A673 (cell line): ENCODE measurements around the gene EFNA2. TPM values are rescaled to one million over a fixed set of nuclear protein-coding genes. Genes with fewer than 3 reads are reported as not detected.
"Not testable (repeated sequence)": the region's sequence is repeated elsewhere in the genome, so short reads cannot be mapped to it uniquely, and the experiment has no call there.

Source experiments
- BruUV-seq: library from RNA; stranded (reverse); fragments of 400-500 nt; replicated peaks from 2 replicates; lab custom pipeline; 2021; lab: Mats Ljungman, UMichigan
- CTCF ChIA-PET: fragments of 300-600 bp; sonication (Branson Sonifier 250); formaldehyde crosslinking; loops from one replicate; lab custom pipeline; 2022; ENCODE audit warnings: antibody characterized with exemption; lab: Charles Lee
- POLR2A ChIA-PET: fragments of 300-600 bp; sonication (Branson Sonifier 250); formaldehyde crosslinking; loops from one replicate; lab custom pipeline; 2022; ENCODE audit warnings: antibody characterized with exemption; ENCODE audit not compliant: low non-redundant PET; lab: Charles Lee
- DNase-seq: peaks from one replicate; pipeline ENCODE4 v3.0.0-alpha.2; 2015; ENCODE audit warnings: low spot score
- H3K27ac ChIP-seq: fragments of 200-600 bp; sonication (generic); 2 replicates; pipeline ENCODE4 v1.5.1; 2016; ENCODE audit warnings: mixed run types, low read depth, mild to moderate bottlenecking, mixed read lengths, antibody characterized with exemption, low read length; ENCODE audit not compliant: poor library complexity, severe bottlenecking
- H3K27me3 ChIP-seq: fragments of 200-600 bp; sonication (generic); replicated peaks from 2 replicates; pipeline ENCODE4 v1.6.1; 2017; ENCODE audit warnings: mixed run types, low read depth, mild to moderate bottlenecking, mixed read lengths, antibody characterized with exemption, low read length; ENCODE audit not compliant: insufficient read depth, poor library complexity
- H3K36me3 ChIP-seq: fragments of 200-600 bp; sonication (generic); 2 replicates; pipeline ENCODE4 v1.6.1; 2016; ENCODE audit warnings: mixed run types, mild to moderate bottlenecking, mixed read lengths, antibody characterized with exemption, low read length; ENCODE audit not compliant: insufficient read depth, poor library complexity, severe bottlenecking
- H3K4me1 ChIP-seq: fragments of 200-600 bp; sonication (generic); 2 replicates; pipeline ENCODE4 v1.6.1; 2017; ENCODE audit warnings: mixed run types, mild to moderate bottlenecking, mixed read lengths, antibody characterized with exemption, low read length; ENCODE audit not compliant: insufficient read depth, poor library complexity, severe bottlenecking
- H3K4me3 ChIP-seq: fragments of 200-600 bp; sonication (generic); 2 replicates; pipeline ENCODE4 v1.5.1; 2016; ENCODE audit warnings: low read depth, mixed run types, mild to moderate bottlenecking, mixed read lengths, low read length; ENCODE audit not compliant: poor library complexity, severe bottlenecking
- H3K9me3 ChIP-seq: fragments of 200-600 bp; sonication (generic); 2 replicates; pipeline ENCODE4 v1.6.1; 2016; ENCODE audit warnings: mixed run types, low read depth, mild to moderate bottlenecking, mixed read lengths, antibody characterized with exemption, low read length; ENCODE audit not compliant: poor library complexity, severe bottlenecking
- CTCF ChIP-seq: fragments of 300-800, 200-600 bp; sonication (generic); conservative IDR thresholded peaks from 2 replicates; pipeline ENCODE4 v1.5.1; 2017; ENCODE audit warnings: low read depth, mild to moderate bottlenecking, antibody characterized with exemption, low read length, moderate library complexity, mixed read lengths
- EZH2 ChIP-seq: fragments of 200-600 bp; sonication (generic); IDR thresholded peaks from 2 replicates; pipeline ENCODE4 v1.6.1; 2017; ENCODE audit warnings: borderline replicate concordance, low read depth, mild to moderate bottlenecking, mixed read lengths, antibody characterized with exemption, low read length; ENCODE audit not compliant: poor library complexity, severe bottlenecking
- intact Hi-C: fragments of 100-400 bp; cut with micrococcal nuclease; formaldehyde crosslinking; loops from one replicate; pipeline ENCODE4 v1.10.0; 2022; ENCODE audit not compliant: unreplicated experiment
- total RNA-seq: library from RNA; stranded (reverse); gene quantifications from 2 replicates; pipeline ENCODE4 v1.2.3, GENCODE V29; 2021

The EFNA2 gene
- total RNA-seq, 1 experiment from 2014 or later: 0.64 TPM

- no peak for TF ChIP-seq CTCF
- TF ChIP-seq EZH2: no peak
- ChIA-PET POLR2A (interaction anchor here (2.3 kb wide), 1 partner anchor 24 kb away, joined by 36 read pairs; the partner anchor contains the start of gene CIRBP), CTCF (no interaction called here)
- no peak for DNase-seq
- BruUV-seq: no TSS peak
- peaks cover 31% of the 10 kb centered on the region for H3K4me1 ChIP-seq
- no peaks in the 10 kb centered on the region for H3K9me3 ChIP-seq
- peaks cover 7% of the 10 kb centered on the region for H3K36me3 ChIP-seq
- intact Hi-C loops: loop anchor here (10.0 kb wide), 2 partner anchors 221 to 381 kb away; partner anchors contain the start of genes CNN2, RNU6-2 and TMEM259
- H3K4me3 ChIP-seq: no peak overlapping the region
- H3K27me3 ChIP-seq: no peaks in the 10 kb centered on the region
- H3K27ac ChIP-seq: peak overlapping the region; percentile 77
Observed at GRCh38 chr19:1245494-1246264, 40.0 kb upstream of the EFNA2 start.

DNA sequence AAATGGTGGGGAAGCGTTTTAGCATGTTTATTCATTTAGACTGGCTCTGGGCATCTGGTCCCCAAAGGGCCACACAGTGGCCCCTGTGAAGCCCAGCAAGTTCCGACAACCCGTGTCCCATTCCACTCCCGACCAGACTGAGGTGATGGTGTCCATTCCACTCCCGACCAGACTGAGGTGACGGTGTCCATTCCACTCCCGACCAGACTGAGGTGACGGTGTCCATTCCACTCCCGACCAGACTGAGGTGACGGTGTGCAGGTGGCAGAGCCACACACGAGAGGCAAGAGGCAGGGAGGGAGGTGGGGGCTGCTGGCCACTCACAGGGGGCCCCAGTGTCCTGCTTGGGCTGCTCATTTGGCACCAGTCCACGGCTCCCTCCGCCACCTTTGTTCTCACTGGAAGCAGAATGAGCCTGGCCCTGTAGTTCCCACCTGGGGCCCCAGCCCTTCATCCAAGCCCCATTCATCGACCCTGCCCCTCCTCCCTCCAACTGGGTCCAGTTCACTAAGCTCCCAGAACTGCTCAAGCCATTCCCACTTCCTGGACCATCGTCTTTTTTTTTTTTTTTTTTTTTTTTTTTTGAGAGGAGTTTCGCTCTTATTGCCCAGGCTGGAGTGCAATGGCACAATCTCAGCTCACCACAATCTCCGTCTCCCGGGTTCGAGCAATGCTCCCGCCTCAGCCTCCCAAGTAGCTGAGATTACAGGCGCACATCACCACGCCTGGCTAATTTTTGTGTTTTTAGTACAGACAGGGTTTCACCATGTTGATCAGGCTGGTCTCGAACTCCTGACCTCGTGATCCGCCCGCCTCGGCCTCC is 39.2 kb upstream of the EFNA2 start:
- H3K27ac ChIP-seq, H3K36me3 ChIP-seq, H3K27me3 ChIP-seq, BruUV-seq, POLR2A ChIA-PET, DNase-seq, H3K4me3 ChIP-seq, H3K9me3 ChIP-seq: not testable (repeated sequence)
- CTCF ChIA-PET: interaction anchor here (0.6 to 0.7 kb wide), 3 partner anchors 11 to 115 kb away, joined by 4 to 6 read pairs (median 5); no protein-coding TSS in a partner anchor
- intact Hi-C loops: loop anchor here (10.0 kb wide), 2 partner anchors 222 to 382 kb away; partner anchors contain the start of genes CNN2, RNU6-2 and TMEM259
- peaks cover 31% of the 10 kb centered on the region for H3K4me1 ChIP-seq

DNA sequence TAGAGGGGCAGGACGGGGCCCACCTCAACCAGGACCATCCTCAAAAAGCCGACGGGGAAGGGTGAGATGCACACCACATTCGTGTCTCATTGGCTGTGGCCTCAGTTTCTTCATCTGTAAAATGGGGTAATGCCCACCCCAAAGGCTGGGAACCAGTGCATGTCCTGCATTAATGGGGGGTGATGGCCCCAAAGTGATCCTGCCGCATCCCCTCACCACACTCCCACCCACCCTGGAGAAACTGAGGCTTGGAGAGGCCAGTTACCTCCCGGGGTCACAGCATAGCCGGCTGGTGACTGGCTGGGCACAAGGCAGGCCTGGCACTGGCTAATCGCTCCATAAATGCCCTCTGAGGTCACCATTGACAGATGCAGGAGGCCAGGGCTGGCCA is 37.9 kb upstream of the EFNA2 start:
- Histone ChIP-seq H3K4me1 (peaks cover 26% of the 10 kb centered on the region), H3K27ac (peak overlapping the region; percentile 99), H3K27me3 (no peaks in the 10 kb centered on the region), H3K4me3 (peak overlapping the region; percentile 96), H3K9me3 (no peaks in the 10 kb centered on the region), H3K36me3 (peaks cover 22% of the 10 kb centered on the region)
- intact Hi-C loops: loop anchor here (2.0 to 10.0 kb wide), 3 partner anchors 19 to 383 kb away; partner anchors contain the start of genes CNN2, RNU6-2 and TMEM259
- no TSS peak for BruUV-seq
- POLR2A ChIA-PET: no interaction called here
- no peak for TF ChIP-seq CTCF
- TF ChIP-seq EZH2: no peak
- DNase-seq: no peak
- CTCF ChIA-PET: no interaction called here
